IMR-90 (cell line): ENCODE data around the gene SP140. TPM values are rescaled to one million over a fixed set of nuclear protein-coding genes. Genes with fewer than 3 reads are reported as not detected.

Experiments
- ATAC-seq: fragments of 200-7000 bp; cut with Tn5 transposase; 2 replicates; pipeline ENCODE4 v1.9.1; 2020; ENCODE audit warnings: low read depth, mild to moderate bottlenecking, moderate library complexity
- BruUV-seq: library from RNA; stranded (reverse); fragments of 400-500 nt; replicated peaks from 2 replicates; lab custom pipeline; 2021; lab: Mats Ljungman, UMichigan
- CTCF ChIA-PET: fragments of 300-600 bp; formaldehyde crosslinking; extraction: SDS; loops from one replicate; lab custom pipeline; 2021; ENCODE audit warnings: antibody characterized with exemption; lab: Yijun Ruan, JAX
- POLR2A ChIA-PET: fragments of 300-600 bp; sonication (Branson Sonifier 250); formaldehyde crosslinking; loops from one replicate; lab custom pipeline; 2022; ENCODE audit warnings: antibody characterized with exemption; ENCODE audit not compliant: unreplicated experiment; lab: Charles Lee
- DNase-seq: peaks from one replicate; pipeline ENCODE4 v3.0.0; 2013
- H2AFZ ChIP-seq: replicated peaks from 2 replicates; pipeline ENCODE3; 2013; ENCODE audit warnings: low read length, mild to moderate bottlenecking; ENCODE audit not compliant: poor library complexity
- H2AK5ac ChIP-seq: 2 replicates; pipeline ENCODE4 v1.6.1; 2013; ENCODE audit warnings: low read depth, low read length, inconsistent platforms
- H2AK9ac ChIP-seq: replicated peaks from 2 replicates; pipeline ENCODE3; 2013; ENCODE audit warnings: mild to moderate bottlenecking, low read depth, low read length, moderate library complexity; ENCODE audit not compliant: poor library complexity
- H2BK120ac ChIP-seq: 2 replicates; pipeline ENCODE4 v1.6.1; 2013; ENCODE audit warnings: low read depth, low read length, inconsistent platforms
- H2BK15ac ChIP-seq: 3 replicates; pipeline ENCODE4 v1.6.1; 2013; ENCODE audit warnings: low read depth, low read length, inconsistent platforms
- H2BK20ac ChIP-seq: 2 replicates; pipeline ENCODE4 v1.6.1; 2013; ENCODE audit warnings: low read depth, mild to moderate bottlenecking, inconsistent platforms, low read length, moderate library complexity
- H2BK5ac ChIP-seq: 2 replicates; pipeline ENCODE4 v1.6.1; 2013; ENCODE audit warnings: mild to moderate bottlenecking, low read depth, low read length, inconsistent platforms; ENCODE audit not compliant: poor library complexity, severe bottlenecking
- H3K14ac ChIP-seq: replicated peaks from 2 replicates; pipeline ENCODE4 v1.6.1; 2013; ENCODE audit warnings: low read depth, low read length, inconsistent platforms
- H3K18ac ChIP-seq: 2 replicates; pipeline ENCODE4 v1.6.1; 2013; ENCODE audit warnings: low read depth, low read length, control low read depth
- H3K23ac ChIP-seq: 2 replicates; pipeline ENCODE4 v1.6.1; 2013; ENCODE audit warnings: low read depth, low read length, inconsistent platforms
- H3K27ac ChIP-seq: 2 replicates; pipeline ENCODE4 v1.5.1; 2013; ENCODE audit warnings: mild to moderate bottlenecking, control low read depth, low read length; ENCODE audit not compliant: insufficient read depth
- H3K27me3 ChIP-seq: 2 replicates; pipeline ENCODE4 v1.6.1; 2013; ENCODE audit warnings: low read length; ENCODE audit not compliant: control insufficient read depth, insufficient read depth
- H3K36me3 ChIP-seq: 2 replicates; pipeline ENCODE4 v1.6.1; 2013; ENCODE audit warnings: low read length, mixed read lengths; ENCODE audit not compliant: control insufficient read depth, insufficient read depth
- H3K4ac ChIP-seq: 2 replicates; pipeline ENCODE4 v1.6.1; 2013; ENCODE audit warnings: low read depth, low read length, inconsistent platforms
- H3K4me1 ChIP-seq: 2 replicates; pipeline ENCODE4 v1.6.1; 2013; ENCODE audit warnings: low read length, mixed read lengths; ENCODE audit not compliant: control insufficient read depth, insufficient read depth
- H3K4me2 ChIP-seq: 2 replicates; pipeline ENCODE4 v1.6.1; 2013; ENCODE audit warnings: low read depth, mild to moderate bottlenecking, control low read depth, low read length, moderate library complexity
- H3K4me3 ChIP-seq: 2 replicates; pipeline ENCODE4 v1.5.1; 2013; ENCODE audit warnings: low read depth, mild to moderate bottlenecking, control low read depth, low read length, moderate library complexity; ENCODE audit not compliant: insufficient read depth
- H3K56ac ChIP-seq: 2 replicates; pipeline ENCODE4 v1.6.1; 2013; ENCODE audit warnings: low read length, inconsistent platforms; ENCODE audit not compliant: insufficient read depth; ENCODE audit errors: extremely low read depth
- H3K79me1 ChIP-seq, 2 experiments: 2 replicates each; pipeline ENCODE4 v1.6.1; 2013; ENCODE audit warnings: low read length in 2 of 2, inconsistent platforms in 1 of 2, low read depth in 1 of 2
- H3K9ac ChIP-seq: 2 replicates; pipeline ENCODE4 v1.6.1; 2013; ENCODE audit warnings: low read depth, low read length, control low read depth
- H3K9me1 ChIP-seq: 2 replicates; pipeline ENCODE4 v1.6.1; 2013; ENCODE audit warnings: low read length, inconsistent platforms; ENCODE audit not compliant: insufficient read depth
- H3K9me3 ChIP-seq: 2 replicates; pipeline ENCODE4 v1.6.1; 2013; ENCODE audit warnings: low read length; ENCODE audit not compliant: control insufficient read depth, insufficient read depth
- H4K20me1 ChIP-seq: 2 replicates; pipeline ENCODE4 v1.6.1; 2013; ENCODE audit warnings: low read length, inconsistent platforms; ENCODE audit not compliant: insufficient read depth
- H4K5ac ChIP-seq: 2 replicates; pipeline ENCODE4 v1.6.1; 2013; ENCODE audit warnings: mild to moderate bottlenecking, low read depth, low read length, control low read depth
- H4K8ac ChIP-seq, 2 experiments: 2 replicates each; pipeline ENCODE4 v1.6.1; 2013; ENCODE audit warnings: low read depth in 2 of 2, low read length in 2 of 2, control low read depth in 1 of 2, inconsistent platforms in 1 of 2
- H4K91ac ChIP-seq: 2 replicates; pipeline ENCODE4 v1.6.1; 2013; ENCODE audit warnings: low read depth, low read length, inconsistent platforms; ENCODE audit not compliant: insufficient read depth
- BHLHE40 ChIP-seq: fragments of 150-350 bp; IDR thresholded peaks from 2 replicates; pipeline ENCODE4 v1.6.1; 2016; ENCODE audit warnings: mild to moderate bottlenecking, low read depth, low read length
- CEBPB ChIP-seq: IDR thresholded peaks from 2 replicates; pipeline ENCODE4 v1.6.1; 2012; ENCODE audit warnings: low read depth, low read length, improper control_type of control experiment
- CHD1 ChIP-seq: IDR thresholded peaks from 2 replicates; pipeline ENCODE4 v1.6.1; 2012; ENCODE audit warnings: low read depth, low read length, improper control_type of control experiment
- CTCF ChIP-seq: conservative IDR thresholded peaks from 2 replicates; pipeline ENCODE4 v1.5.1; 2012; ENCODE audit warnings: mild to moderate bottlenecking, low read depth, low read length, improper control_type of control experiment
- FOS ChIP-seq: fragments of 150-350 bp; IDR thresholded peaks from 2 replicates; pipeline ENCODE4 v1.6.1; 2016; ENCODE audit warnings: low read depth, low read length
- MAFK ChIP-seq: IDR thresholded peaks from 2 replicates; pipeline ENCODE4 v1.6.1; 2012; ENCODE audit warnings: low read depth, low read length, improper control_type of control experiment
- MAZ ChIP-seq: IDR thresholded peaks from 2 replicates; pipeline ENCODE4 v1.6.1; 2012; ENCODE audit warnings: low read depth, mild to moderate bottlenecking, low read length, improper control_type of control experiment, moderate library complexity, borderline replicate concordance
- MXI1 ChIP-seq: IDR thresholded peaks from 2 replicates; pipeline ENCODE4 v1.6.1; 2012; ENCODE audit warnings: low read depth, mild to moderate bottlenecking, low read length, moderate library complexity, borderline replicate concordance
- NFE2L2 ChIP-seq: fragments of 150-350 bp; IDR thresholded peaks from 2 replicates; pipeline ENCODE4 v1.6.1; 2016; ENCODE audit warnings: low read depth, mild to moderate bottlenecking, low read length
- POLR2A ChIP-seq: IDR thresholded peaks from 2 replicates; pipeline ENCODE4 v1.6.1; 2012; ENCODE audit warnings: mild to moderate bottlenecking, low read depth, low read length
- RAD21 ChIP-seq: IDR thresholded peaks from 2 replicates; pipeline ENCODE4 v1.6.1; 2012; ENCODE audit warnings: low read length, improper control_type of control experiment
- RCOR1 ChIP-seq: IDR thresholded peaks from 2 replicates; pipeline ENCODE4 v1.6.1; 2012; ENCODE audit warnings: mild to moderate bottlenecking, low read length, improper control_type of control experiment; ENCODE audit not compliant: insufficient replicate concordance
- RFX5 ChIP-seq: IDR thresholded peaks from 2 replicates; pipeline ENCODE4 v1.8.0; 2012; ENCODE audit warnings: low read depth, mild to moderate bottlenecking, low read length, moderate library complexity
- SMC3 ChIP-seq: fragments of 150-350 bp; IDR thresholded peaks from 2 replicates; pipeline ENCODE4 v1.6.1; 2016; ENCODE audit warnings: low read depth, mild to moderate bottlenecking, antibody characterized with exemption, low read length, moderate library complexity
- USF2 ChIP-seq: fragments of 150-350 bp; IDR thresholded peaks from 2 replicates; pipeline ENCODE4 v1.6.1; 2017; ENCODE audit warnings: mild to moderate bottlenecking, antibody characterized with exemption, low read length, low read depth
- WGBS, 2 experiments: methylation state at CpG; one replicate each; pipeline versions ENCODE4 v1.1.5 to v1.1.7; 2013; ENCODE audit warnings: missing lambda C conversion rate in 2 of 2; ENCODE audit not compliant: insufficient read length in 1 of 2; ENCODE audit errors: extremely low coverage in 2 of 2; 5-methylcytosine and 5-hydroxymethylcytosine counted together
- dilution Hi-C: fragments of 300-500 bp; cut with HindIII; formaldehyde crosslinking; loops from one replicate; pipeline ENCODE4 v1.14.3; 2018; ENCODE audit warnings: low sequenced_read_pairs; ENCODE audit not compliant: unreplicated experiment
- in situ Hi-C: fragments of 300-500 bp; cut with MboI; formaldehyde crosslinking; loops from 3 replicates; pipeline ENCODE4 v1.14.3; 2019; ENCODE audit warnings: low sequenced_read_pairs, inconsistent platforms, mixed read lengths
- intact Hi-C: fragments of 100-400 bp; cut with micrococcal nuclease; formaldehyde crosslinking; loops from 2 replicates; pipeline ENCODE4 v1.10.0; 2022
- polyA plus RNA-seq, 3 experiments: library from polyadenylated mRNA; depleted of rRNA; stranded (reverse); fragments of >200 nt; gene quantifications; 2 replicates each; pipeline ENCODE4 v1.2.3, GENCODE V29; 2012; ENCODE audit warnings: low replicate concordance in 1 of 3
- total RNA-seq: library from RNA; depleted of rRNA; stranded (reverse); fragments of >200 nt; gene quantifications from 2 replicates; pipeline ENCODE4 v1.2.3, GENCODE V29; 2012

SP140 gene
- total and polyA plus RNA-seq, 2 of the 4 experiments (the other 2 are of a cell fraction), result 1.4 TPM

GRCh38 chr2:230250231-230250630, 24.7 kb downstream of the SP140 start:
- H3K9me1 ChIP-seq, result no peaks in the 10 kb centered on the region
- BruUV-seq, result no TSS peak
- dilution Hi-C loops (no loop called here), intact Hi-C loops (no loop called here), in situ Hi-C loops (no loop called here)
- H3K56ac ChIP-seq, result no peak overlapping the region
- peaks cover 6% of the 10 kb centered on the region for H3K27me3 ChIP-seq
- H4K8ac ChIP-seq, result no peak overlapping the region
- POLR2A ChIA-PET, result no interaction called here
- no peak overlapping the region for H2AFZ ChIP-seq
- no peak overlapping the region for H4K5ac ChIP-seq
- no peak for ATAC-seq
- H3K14ac ChIP-seq, result no peak overlapping the region
- H3K4ac ChIP-seq, result no peak overlapping the region
- H2BK15ac ChIP-seq, result no peak overlapping the region
- H2BK120ac ChIP-seq, result no peak overlapping the region
- no peaks in the 10 kb centered on the region for H4K20me1 ChIP-seq
- no peaks in the 10 kb centered on the region for H3K36me3 ChIP-seq
- H2AK9ac ChIP-seq, result no peak overlapping the region
- H4K91ac ChIP-seq, result no peak overlapping the region
- H3K4me3 ChIP-seq, result no peak overlapping the region
- H3K18ac ChIP-seq, result no peak overlapping the region
- no CpG with 5 or more reads among the region's 2 CpGs for WGBS, 2 experiments
- no peak overlapping the region for H2AK5ac ChIP-seq
- H3K9me3 ChIP-seq, result no peaks in the 10 kb centered on the region
- H3K23ac ChIP-seq, result no peak overlapping the region
- H3K4me2 ChIP-seq, result no peak overlapping the region
- no peak overlapping the region for H3K27ac ChIP-seq
- H3K79me1 ChIP-seq, result no peaks in the 10 kb centered on the region
- no peak overlapping the region for H2BK5ac ChIP-seq
- no peak overlapping the region for H3K9ac ChIP-seq
- TF ChIP-seq CHD1, result no peak
- TF ChIP-seq FOS, result no peak
- no peak for TF ChIP-seq RCOR1
- no peak for TF ChIP-seq USF2
- TF ChIP-seq CEBPB, result no peak
- TF ChIP-seq RFX5, result no peak
- no peak for TF ChIP-seq CTCF
- TF ChIP-seq RAD21, result no peak
- no peak for TF ChIP-seq NFE2L2
- TF ChIP-seq POLR2A, result no peak
- TF ChIP-seq MAFK, result no peak
- no peak for TF ChIP-seq SMC3
- no peak for TF ChIP-seq MXI1
- TF ChIP-seq BHLHE40, result no peak
- no peak for TF ChIP-seq MAZ
- CTCF ChIA-PET, result no interaction called here
- H2BK20ac ChIP-seq, result no peak overlapping the region
- H3K4me1 ChIP-seq, result no peaks in the 10 kb centered on the region
- DNase-seq, result no peak
